ENCODE results near the gene ERP27. TPM values are rescaled to one million over a fixed set of nuclear protein-coding genes. Genes with fewer than 3 reads are reported as not detected.
A peak's percentile ranks its signal among the peaks of the same experiment; 100 is the strongest.

Gene ERP27
- total RNA-seq, 6 experiments from 2014 or later: not detected

- no peak overlapping the region for H3K27ac Mint-ChIP-seq
- DNase-seq: no peak
- no peak for TF ChIP-seq CTCF (IDR thresholded peaks at IDR 0.05)
- H3K9me3 Mint-ChIP-seq: no peaks in the 10 kb centered on the region
- no peaks in the 10 kb centered on the region for H3K36me3 Mint-ChIP-seq (ENCODE audit: low read depth)
- H3K4me1 Mint-ChIP-seq (ENCODE audit: low read depth): peaks cover 7% of the 10 kb centered on the region; the same call in 1 of the 2 replicates
- H3K27me3 Mint-ChIP-seq (ENCODE audit: insufficient read depth): no peaks in the 10 kb centered on the region; the same call in 1 of the 2 replicates
- H3K4me3 Mint-ChIP-seq: no peak overlapping the region
Observed at GRCh38 chr12:14901228-14901562, 37.1 kb downstream of the ERP27 start.

GRCh38 chr12:14900521-14901227 is 37.7 kb downstream of the ERP27 start:
- H3K27me3 Mint-ChIP-seq (ENCODE audit: insufficient read depth): no peaks in the 10 kb centered on the region; the same call in 1 of the 2 replicates
- peaks cover 7% of the 10 kb centered on the region; the same call in 1 of the 2 replicates for H3K4me1 Mint-ChIP-seq (ENCODE audit: low read depth)
- H3K9me3 Mint-ChIP-seq: no peaks in the 10 kb centered on the region
- H3K4me3 Mint-ChIP-seq: no peak overlapping the region
- DNase-seq: no peak
- no peak for TF ChIP-seq CTCF (IDR thresholded peaks at IDR 0.05)
- H3K27ac Mint-ChIP-seq: no peak overlapping the region
- H3K36me3 Mint-ChIP-seq (ENCODE audit: low read depth): no peaks in the 10 kb centered on the region

GRCh38 chr12:14896521-14897169 is 41.7 kb downstream of the ERP27 start:
- H3K9me3 Mint-ChIP-seq: no peaks in the 10 kb centered on the region
- peaks cover 7% of the 10 kb centered on the region; the same call in 1 of the 2 replicates for H3K4me1 Mint-ChIP-seq (ENCODE audit: low read depth)
- no peak overlapping the region for H3K27ac Mint-ChIP-seq
- no peak for DNase-seq
- no peak overlapping the region for H3K4me3 Mint-ChIP-seq
- no peaks in the 10 kb centered on the region for H3K36me3 Mint-ChIP-seq (ENCODE audit: low read depth)
- peaks cover 3% of the 10 kb centered on the region for H3K27me3 Mint-ChIP-seq (ENCODE audit: insufficient read depth)
- no peak for TF ChIP-seq CTCF (IDR thresholded peaks at IDR 0.05)

- H3K4me1 Mint-ChIP-seq (ENCODE audit: low read depth): peaks cover 7% of the 10 kb centered on the region; the same call in 1 of the 2 replicates
- H3K4me3 Mint-ChIP-seq: no peak overlapping the region
- no peaks in the 10 kb centered on the region for H3K36me3 Mint-ChIP-seq (ENCODE audit: low read depth)
- no peak overlapping the region for H3K27ac Mint-ChIP-seq
- peaks cover 11% of the 10 kb centered on the region; the same call in 1 of the 2 replicates for H3K27me3 Mint-ChIP-seq (ENCODE audit: insufficient read depth)
- H3K9me3 Mint-ChIP-seq: no peaks in the 10 kb centered on the region
- no peak for DNase-seq
- TF ChIP-seq CTCF (IDR thresholded peaks at IDR 0.05): no peak
Observed at GRCh38 chr12:14893506-14894250, 44.7 kb downstream of the ERP27 start.

- H3K4me3 Mint-ChIP-seq: no peak overlapping the region
- H3K36me3 Mint-ChIP-seq (ENCODE audit: low read depth): no peaks in the 10 kb centered on the region
- peaks cover 16% of the 10 kb centered on the region for H3K27me3 Mint-ChIP-seq (ENCODE audit: insufficient read depth)
- DNase-seq: peak; percentile 41
- peak; percentile 48; the same call in 1 of the 2 replicates for TF ChIP-seq CTCF (IDR thresholded peaks at IDR 0.05)
- no peaks in the 10 kb centered on the region for H3K9me3 Mint-ChIP-seq
- peaks cover 7% of the 10 kb centered on the region; the same call in 1 of the 2 replicates for H3K4me1 Mint-ChIP-seq (ENCODE audit: low read depth)
- no peak overlapping the region for H3K27ac Mint-ChIP-seq
Observed at GRCh38 chr12:14892726-14893505, 45.4 kb downstream of the ERP27 start.
